GM12874 (cell line): ENCODE measurements around the gene MAPT.

Source experiments
- TF ChIP-seq, protein P1 (sequence below): IDR thresholded peaks from 2 replicates; pipeline ENCODE4 v1.5.1; 2011; ENCODE audit warnings: low read depth, mild to moderate bottlenecking, control low read depth, low read length, moderate library complexity; ENCODE audit not compliant: insufficient read depth

MAPT gene

DNA sequence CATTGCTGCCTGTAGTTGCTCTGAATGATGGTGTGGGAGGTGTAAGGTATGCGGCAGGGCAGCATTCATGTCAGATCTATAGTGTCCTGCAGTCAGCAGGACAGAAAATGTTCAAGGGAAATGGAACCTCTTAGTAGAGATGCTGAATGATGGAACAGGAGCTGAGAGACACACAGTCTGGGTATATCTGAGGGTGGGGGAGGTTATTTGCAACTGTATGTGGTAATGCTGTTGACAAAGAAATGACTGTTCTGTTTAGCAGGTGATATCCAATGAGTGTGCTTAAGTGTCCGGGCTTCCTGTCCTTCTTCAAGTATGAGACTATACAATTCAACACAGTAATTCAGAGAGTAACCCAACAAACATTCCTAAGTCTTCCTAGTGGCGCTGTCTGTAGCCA, 151.3 kb downstream of the MAPT start:
- TF ChIP-seq, protein P1, sequence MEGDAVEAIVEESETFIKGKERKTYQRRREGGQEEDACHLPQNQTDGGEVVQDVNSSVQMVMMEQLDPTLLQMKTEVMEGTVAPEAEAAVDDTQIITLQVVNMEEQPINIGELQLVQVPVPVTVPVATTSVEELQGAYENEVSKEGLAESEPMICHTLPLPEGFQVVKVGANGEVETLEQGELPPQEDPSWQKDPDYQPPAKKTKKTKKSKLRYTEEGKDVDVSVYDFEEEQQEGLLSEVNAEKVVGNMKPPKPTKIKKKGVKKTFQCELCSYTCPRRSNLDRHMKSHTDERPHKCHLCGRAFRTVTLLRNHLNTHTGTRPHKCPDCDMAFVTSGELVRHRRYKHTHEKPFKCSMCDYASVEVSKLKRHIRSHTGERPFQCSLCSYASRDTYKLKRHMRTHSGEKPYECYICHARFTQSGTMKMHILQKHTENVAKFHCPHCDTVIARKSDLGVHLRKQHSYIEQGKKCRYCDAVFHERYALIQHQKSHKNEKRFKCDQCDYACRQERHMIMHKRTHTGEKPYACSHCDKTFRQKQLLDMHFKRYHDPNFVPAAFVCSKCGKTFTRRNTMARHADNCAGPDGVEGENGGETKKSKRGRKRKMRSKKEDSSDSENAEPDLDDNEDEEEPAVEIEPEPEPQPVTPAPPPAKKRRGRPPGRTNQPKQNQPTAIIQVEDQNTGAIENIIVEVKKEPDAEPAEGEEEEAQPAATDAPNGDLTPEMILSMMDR: no peak

DNA sequence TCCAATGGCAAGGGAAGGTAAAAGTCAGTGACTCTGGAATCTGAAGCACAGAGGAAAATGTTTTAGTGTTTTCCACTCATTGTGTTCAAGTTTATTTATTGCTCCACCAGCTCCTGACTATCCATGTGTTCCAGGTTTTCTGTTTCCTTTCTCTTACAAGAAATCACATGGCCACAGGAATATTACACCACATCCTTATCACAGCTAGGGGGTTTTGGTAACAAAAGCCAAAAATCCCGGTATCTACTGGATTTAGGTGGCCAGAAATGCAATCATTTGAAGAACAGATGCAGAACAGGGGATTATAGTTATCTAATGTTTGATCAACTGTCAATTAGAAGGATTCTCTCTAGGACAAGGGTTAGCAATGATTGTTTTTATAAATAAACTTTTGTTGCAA, 152.6 kb downstream of the MAPT start:
- TF ChIP-seq, protein P1: no peak

DNA sequence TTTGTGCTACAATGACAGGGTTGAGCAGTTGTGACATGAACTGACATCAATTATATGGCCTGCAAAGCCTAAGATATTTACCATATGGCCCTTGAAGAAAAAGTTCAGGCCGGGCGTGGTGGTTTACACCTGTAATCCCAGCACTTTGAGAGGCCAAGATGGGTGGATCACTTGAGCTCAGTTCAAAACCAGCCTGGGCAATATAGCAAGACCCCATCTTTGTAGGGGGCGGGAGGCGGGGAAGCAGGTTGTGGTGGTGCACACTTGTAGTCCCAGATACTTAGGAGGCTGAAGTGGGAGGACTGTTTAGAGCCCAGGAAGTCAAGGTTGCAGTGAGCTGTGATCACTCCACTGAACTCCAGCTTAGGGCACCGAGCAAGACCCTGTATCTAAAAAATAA, 153.0 kb downstream of the MAPT start:
- TF ChIP-seq, protein P1: no peak

DNA sequence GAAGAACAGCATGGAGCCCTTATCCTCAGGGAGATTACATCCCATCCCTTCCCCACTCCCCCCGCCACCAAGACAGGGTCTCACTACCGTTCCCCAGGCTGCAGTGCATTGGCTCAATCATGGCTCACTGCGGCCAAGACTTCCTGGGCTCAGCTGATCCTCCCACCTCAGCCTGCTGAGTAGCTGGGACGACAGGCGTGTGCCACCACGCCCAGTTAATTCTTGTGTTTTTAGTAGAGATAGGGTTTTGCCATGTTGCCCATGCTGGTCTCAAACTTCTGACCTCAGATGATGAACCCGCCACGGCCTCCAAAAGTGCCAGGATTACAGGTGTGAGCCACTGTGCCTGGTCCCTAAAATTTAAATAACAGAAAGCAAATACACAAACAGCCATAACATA, 153.5 kb downstream of the MAPT start:
- TF ChIP-seq, protein P1: no peak

DNA sequence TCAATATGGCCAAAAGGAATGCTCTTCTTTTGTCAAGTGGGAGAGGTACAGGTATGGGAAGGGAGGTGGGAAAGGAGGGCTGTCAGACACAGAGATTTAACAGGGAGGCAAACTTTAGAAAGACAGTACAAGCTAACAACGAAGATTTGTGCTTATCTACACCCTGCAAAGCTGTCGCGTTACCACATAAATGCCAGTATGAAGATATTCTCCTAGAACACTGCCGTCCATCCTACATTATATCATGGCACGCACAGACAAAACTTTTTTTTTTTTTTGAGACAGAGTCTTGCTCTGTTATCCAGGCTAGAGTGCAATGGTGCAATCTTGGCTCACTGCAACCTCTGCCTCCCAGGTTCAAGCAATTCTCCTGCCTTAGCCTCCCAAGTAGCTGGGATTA, 155.3 kb downstream of the MAPT start:
- TF ChIP-seq, protein P1: no peak

DNA sequence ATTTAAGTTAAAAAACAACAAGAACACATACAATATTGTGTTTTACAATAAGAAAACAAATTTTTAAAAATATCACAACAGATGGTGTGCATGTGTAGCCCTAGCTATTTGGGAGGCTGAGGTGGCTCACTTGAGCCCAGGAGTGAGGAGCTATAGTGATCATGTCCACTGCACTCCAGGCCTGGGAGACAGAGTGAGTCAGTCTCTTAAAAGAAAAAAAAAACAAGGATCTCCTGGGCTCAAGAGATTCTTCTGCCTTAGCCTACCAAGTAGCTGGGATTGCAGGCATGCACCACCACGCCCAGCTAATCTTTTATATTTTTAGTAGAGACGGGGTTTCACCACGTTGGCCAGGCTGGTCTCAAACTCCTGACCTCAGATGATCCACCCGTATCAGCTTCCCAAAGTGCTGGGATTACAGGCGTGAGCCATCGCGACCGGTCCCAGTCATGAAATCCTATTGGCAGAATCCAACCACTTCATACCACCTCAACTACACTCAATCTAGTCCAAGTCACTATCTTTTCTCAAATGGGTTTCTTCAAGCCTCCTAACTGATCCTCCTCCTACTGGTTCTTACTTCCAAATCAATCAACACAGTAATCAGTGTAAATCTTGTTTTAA, 159.7 kb downstream of the MAPT start:
- TF ChIP-seq, protein P1: no peak

DNA sequence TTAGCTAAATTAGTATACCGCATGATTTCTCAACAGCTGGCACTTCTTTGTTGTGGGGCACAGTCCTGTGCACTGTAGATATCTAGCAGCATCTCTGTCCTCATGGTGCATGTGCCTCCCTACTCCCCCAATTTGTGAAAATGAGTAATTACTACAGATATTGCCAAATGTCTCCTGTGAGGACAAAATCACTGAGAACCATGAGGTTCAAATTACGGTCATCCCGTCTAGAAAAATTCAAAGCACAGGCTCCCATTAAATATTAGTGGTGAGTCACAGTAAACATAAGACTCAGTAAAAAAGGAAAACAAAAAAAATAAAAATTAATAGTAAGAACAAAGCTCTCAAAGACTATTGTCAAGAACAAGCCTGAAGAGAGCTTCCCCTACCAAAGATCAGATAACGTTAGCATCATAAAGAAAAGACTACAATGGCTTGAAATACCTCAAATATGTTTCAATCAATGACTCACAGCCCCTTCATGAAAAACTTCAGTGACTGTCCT, 162.5 kb downstream of the MAPT start:
- TF ChIP-seq, protein P1: no peak
